OCI-LY7 (cell line): ENCODE measurements around the gene KAT2A. TPM values are rescaled to one million over a fixed set of nuclear protein-coding genes. Genes with fewer than 3 reads are reported as not detected.

Source experiments
- BruUV-seq: library from RNA; stranded (reverse); fragments of 400-500 nt; replicated peaks from 2 replicates; lab custom pipeline; 2021; lab: Mats Ljungman, UMichigan
- CTCF ChIA-PET: fragments of 300-600 bp; sonication (Branson Sonifier 250); formaldehyde crosslinking; loops from one replicate; lab custom pipeline; 2022; ENCODE audit warnings: antibody characterized with exemption; ENCODE audit not compliant: unreplicated experiment; lab: Charles Lee
- POLR2A ChIA-PET: fragments of 300-600 bp; sonication (Branson Sonifier 250); formaldehyde crosslinking; loops from one replicate; lab custom pipeline; 2022; ENCODE audit warnings: antibody characterized with exemption; lab: Charles Lee
- DNase-seq: peaks from one replicate; pipeline ENCODE4 v3.0.0-alpha.2; 2015; ENCODE audit warnings: low spot score
- H2AFZ ChIP-seq: fragments of 200-600 bp; sonication (generic), shearing (Covaris generic); 2 replicates; pipeline ENCODE4 v1.6.1; 2014; ENCODE audit warnings: mild to moderate bottlenecking, antibody characterized with exemption, low read length, moderate library complexity
- H3K27ac ChIP-seq: fragments of 200-600 bp; sonication (generic); 2 replicates; pipeline ENCODE4 v1.5.1; 2014; ENCODE audit warnings: mixed run types, low read depth, mild to moderate bottlenecking, moderate library complexity, low read length, inconsistent platforms; ENCODE audit not compliant: poor library complexity, severe bottlenecking
- H3K36me3 ChIP-seq: fragments of 200-600 bp; sonication (generic); 2 replicates; pipeline ENCODE4 v1.6.1; 2014; ENCODE audit warnings: mild to moderate bottlenecking, antibody characterized with exemption, low read length, moderate library complexity, mixed read lengths; ENCODE audit not compliant: insufficient read depth
- H3K4me1 ChIP-seq: fragments of 200-600 bp; sonication (generic); 2 replicates; pipeline ENCODE4 v1.5.1; 2014; ENCODE audit warnings: mild to moderate bottlenecking, low read length; ENCODE audit not compliant: insufficient read depth, poor library complexity, severe bottlenecking
- H3K4me2 ChIP-seq: fragments of 200-600 bp; sonication (generic); 2 replicates; pipeline ENCODE4 v1.6.1; 2014; ENCODE audit warnings: mild to moderate bottlenecking, low read length
- H3K4me3 ChIP-seq: fragments of 200-600 bp; sonication (generic); 2 replicates; pipeline ENCODE4 v1.5.1; 2014; ENCODE audit warnings: mild to moderate bottlenecking, low read depth, low read length; ENCODE audit not compliant: poor library complexity, severe bottlenecking
- H3K79me2 ChIP-seq: fragments of 200-600 bp; sonication (generic); 2 replicates; pipeline ENCODE4 v1.6.1; 2016; ENCODE audit warnings: low read depth, mild to moderate bottlenecking, low read length, moderate library complexity, mixed read lengths; ENCODE audit not compliant: insufficient read depth
- H3K9me2 ChIP-seq: fragments of 200-600 bp; sonication (generic); 2 replicates; pipeline ENCODE4 v1.6.1; 2016; ENCODE audit warnings: mild to moderate bottlenecking, low read length, mixed read lengths; ENCODE audit not compliant: insufficient read depth
- H3K9me3 ChIP-seq: fragments of 200-600 bp; sonication (generic); 2 replicates; pipeline ENCODE4 v1.6.1; 2014; ENCODE audit warnings: mild to moderate bottlenecking, mixed run types, low read length, mixed read lengths
- H4K20me1 ChIP-seq: fragments of 200-600 bp; sonication (generic); 2 replicates; pipeline ENCODE4 v1.6.1; 2014; ENCODE audit warnings: mild to moderate bottlenecking, antibody characterized with exemption, low read length, moderate library complexity, mixed read lengths; ENCODE audit not compliant: insufficient read depth
- EZH2phosphoT487 ChIP-seq: fragments of 200-600 bp; sonication (generic); IDR thresholded peaks from 2 replicates; pipeline ENCODE4 v1.6.1; 2018; ENCODE audit warnings: low read depth, borderline replicate concordance, mild to moderate bottlenecking, mixed run types, antibody characterized with exemption, low read length, moderate library complexity, mixed read lengths
- intact Hi-C: fragments of 100-400 bp; cut with micrococcal nuclease; formaldehyde crosslinking; loops from one replicate; pipeline ENCODE4 v1.10.0; 2022; ENCODE audit not compliant: unreplicated experiment
- total RNA-seq, 2 experiments: library from RNA; depleted of rRNA in 1 of 2; stranded (reverse); fragments of >200 nt in 1 of 2; shearing (Covaris generic) in 1 of 2; gene quantifications; 2 replicates each; pipeline ENCODE4 v1.2.3, GENCODE V29; 2014 to 2022
- TF ChIP-seq, protein P1 (sequence below): fragments of 200-600 bp; sonication (generic); conservative IDR thresholded peaks from 2 replicates; pipeline ENCODE4 v1.5.1; 2014; ENCODE audit warnings: mild to moderate bottlenecking, antibody characterized with exemption, low read length, moderate library complexity, mixed read lengths

Gene KAT2A
- total RNA-seq, 2 experiments from 2014 or later: 73.0 to 89.8 TPM

DNA sequence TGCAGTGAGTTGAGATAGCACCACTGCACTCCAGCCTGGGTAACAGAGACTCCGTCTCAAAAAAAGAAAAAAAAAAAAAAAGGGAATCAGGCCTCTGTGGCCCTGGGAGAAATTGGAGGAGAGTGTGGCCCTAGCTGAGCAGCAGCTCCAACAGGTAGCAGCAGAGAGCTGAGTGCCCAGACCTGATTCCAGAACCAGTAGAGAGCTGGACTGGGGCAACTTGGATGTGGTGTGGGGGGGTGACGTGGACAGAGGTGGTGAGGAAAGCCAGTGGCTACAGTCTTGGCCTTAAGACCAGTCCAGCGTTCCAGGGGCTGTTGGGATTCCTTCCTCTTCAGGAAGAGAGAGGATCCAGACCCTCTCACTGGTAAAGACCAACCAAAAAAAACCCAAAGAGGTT is 3.1 kb upstream of the KAT2A start:
- Histone ChIP-seq H3K4me3 (no peak overlapping the region), H3K9me2 (no peaks in the 10 kb centered on the region), H3K36me3 (peaks cover 59% of the 10 kb centered on the region), H3K4me1 (peaks cover 19% of the 10 kb centered on the region), H3K27ac (no peak overlapping the region), H2AFZ (no peak overlapping the region), H3K4me2 (no peak overlapping the region), H4K20me1 (no peaks in the 10 kb centered on the region), H3K79me2 (peaks cover 3% of the 10 kb centered on the region; the same call in 1 of the 2 replicates), H3K9me3 (no peaks in the 10 kb centered on the region)
- ChIA-PET CTCF (no interaction called here), POLR2A (interaction anchor here (0.7 to 0.9 kb wide), 2 partner anchors 10 to 13 kb away, joined by 3 to 6 read pairs; no protein-coding TSS in a partner anchor)
- BruUV-seq: no TSS peak
- TF ChIP-seq EZH2phosphoT487: no peak
- TF ChIP-seq, protein P1, sequence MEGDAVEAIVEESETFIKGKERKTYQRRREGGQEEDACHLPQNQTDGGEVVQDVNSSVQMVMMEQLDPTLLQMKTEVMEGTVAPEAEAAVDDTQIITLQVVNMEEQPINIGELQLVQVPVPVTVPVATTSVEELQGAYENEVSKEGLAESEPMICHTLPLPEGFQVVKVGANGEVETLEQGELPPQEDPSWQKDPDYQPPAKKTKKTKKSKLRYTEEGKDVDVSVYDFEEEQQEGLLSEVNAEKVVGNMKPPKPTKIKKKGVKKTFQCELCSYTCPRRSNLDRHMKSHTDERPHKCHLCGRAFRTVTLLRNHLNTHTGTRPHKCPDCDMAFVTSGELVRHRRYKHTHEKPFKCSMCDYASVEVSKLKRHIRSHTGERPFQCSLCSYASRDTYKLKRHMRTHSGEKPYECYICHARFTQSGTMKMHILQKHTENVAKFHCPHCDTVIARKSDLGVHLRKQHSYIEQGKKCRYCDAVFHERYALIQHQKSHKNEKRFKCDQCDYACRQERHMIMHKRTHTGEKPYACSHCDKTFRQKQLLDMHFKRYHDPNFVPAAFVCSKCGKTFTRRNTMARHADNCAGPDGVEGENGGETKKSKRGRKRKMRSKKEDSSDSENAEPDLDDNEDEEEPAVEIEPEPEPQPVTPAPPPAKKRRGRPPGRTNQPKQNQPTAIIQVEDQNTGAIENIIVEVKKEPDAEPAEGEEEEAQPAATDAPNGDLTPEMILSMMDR: no peak
- DNase-seq: no peak
- intact Hi-C loops: no loop called here

DNA sequence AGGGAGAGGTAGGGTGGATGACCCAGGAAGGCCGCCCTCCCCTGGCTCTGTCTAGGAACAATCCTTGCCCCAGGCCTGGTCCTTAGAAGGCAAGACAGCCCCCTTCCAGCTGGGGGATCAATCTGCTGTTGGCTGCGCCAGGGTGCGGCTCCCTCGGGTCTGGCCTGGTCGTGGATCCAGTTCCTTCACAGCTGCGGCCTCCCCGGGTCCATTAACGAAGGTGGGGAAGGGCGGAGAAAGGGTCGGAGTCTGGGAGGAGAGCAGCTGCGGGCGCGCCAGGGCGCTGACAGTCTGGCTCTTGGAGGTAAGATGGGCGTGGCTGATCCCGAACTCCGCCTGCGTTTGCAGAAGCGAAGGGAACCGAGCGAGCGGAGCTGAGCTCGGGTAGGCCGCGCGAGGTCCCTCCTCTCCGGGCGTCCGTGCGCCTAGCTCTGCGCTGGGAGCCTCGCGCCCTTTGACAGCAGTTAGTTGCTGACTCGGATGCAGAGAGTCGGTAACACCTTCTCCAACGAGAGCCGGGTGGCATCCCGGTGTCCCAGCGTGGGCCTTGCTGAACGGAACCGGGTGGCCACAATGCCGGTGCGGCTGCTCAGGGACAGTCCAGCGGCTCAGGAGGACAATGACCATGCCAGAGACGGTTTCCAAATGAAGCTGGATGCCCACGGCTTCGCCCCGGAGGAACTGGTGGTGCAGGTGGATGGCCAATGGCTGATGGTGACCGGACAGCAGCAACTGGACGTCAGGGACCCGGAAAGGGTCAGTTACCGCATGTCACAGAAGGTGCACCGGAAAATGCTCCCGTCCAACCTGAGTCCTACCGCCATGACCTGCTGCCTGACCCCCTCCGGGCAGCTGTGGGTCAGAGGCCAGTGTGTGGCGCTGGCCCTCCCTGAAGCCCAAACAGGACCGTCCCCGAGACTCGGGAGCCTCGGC is 1.5 kb upstream of the KAT2A start, which contains the start of gene HSPB9:
Gene HSPB9 (plus strand): TSS at position 434 of the 933 bp plus-strand sequence. CDS start 47 bp downstream, at position 481.
- TF ChIP-seq, protein P1: no peak
- TF ChIP-seq EZH2phosphoT487: no peak
- no TSS peak for BruUV-seq
- ChIA-PET CTCF (no interaction called here), POLR2A (no interaction called here)
- Histone ChIP-seq H4K20me1 (no peaks in the 10 kb centered on the region), H2AFZ (no peak within 1 kb of the TSS), H3K9me3 (no peaks in the 10 kb centered on the region), H3K27ac (no peak within 1 kb of the TSS), H3K4me3 (no peak within 1 kb of the TSS), H3K4me1 (peaks cover 30% of the 10 kb centered on the region), H3K36me3 (peaks cover 55% of the 10 kb centered on the region), H3K4me2 (peak within 1 kb of the TSS; percentile 86; the same call in 1 of the 2 replicates), H3K79me2 (peaks cover 3% of the 10 kb centered on the region; the same call in 1 of the 2 replicates), H3K9me2 (no peaks in the 10 kb centered on the region)
- intact Hi-C loops: no loop called here
- no peak for DNase-seq
